MV-4-11 (cell line): ENCODE data around the gene SPHK2.
A peak's percentile ranks its signal among the peaks of the same experiment; 100 is the strongest.
"Not testable (repeated sequence)": the region's sequence is repeated elsewhere in the genome, so short reads cannot be mapped to it uniquely, and the experiment has no call there.

Experiments
- DNase-seq: peaks from one replicate; lab custom pipeline; 2025; lab: John Stamatoyannopoulos, UW

The SPHK2 gene

DNA sequence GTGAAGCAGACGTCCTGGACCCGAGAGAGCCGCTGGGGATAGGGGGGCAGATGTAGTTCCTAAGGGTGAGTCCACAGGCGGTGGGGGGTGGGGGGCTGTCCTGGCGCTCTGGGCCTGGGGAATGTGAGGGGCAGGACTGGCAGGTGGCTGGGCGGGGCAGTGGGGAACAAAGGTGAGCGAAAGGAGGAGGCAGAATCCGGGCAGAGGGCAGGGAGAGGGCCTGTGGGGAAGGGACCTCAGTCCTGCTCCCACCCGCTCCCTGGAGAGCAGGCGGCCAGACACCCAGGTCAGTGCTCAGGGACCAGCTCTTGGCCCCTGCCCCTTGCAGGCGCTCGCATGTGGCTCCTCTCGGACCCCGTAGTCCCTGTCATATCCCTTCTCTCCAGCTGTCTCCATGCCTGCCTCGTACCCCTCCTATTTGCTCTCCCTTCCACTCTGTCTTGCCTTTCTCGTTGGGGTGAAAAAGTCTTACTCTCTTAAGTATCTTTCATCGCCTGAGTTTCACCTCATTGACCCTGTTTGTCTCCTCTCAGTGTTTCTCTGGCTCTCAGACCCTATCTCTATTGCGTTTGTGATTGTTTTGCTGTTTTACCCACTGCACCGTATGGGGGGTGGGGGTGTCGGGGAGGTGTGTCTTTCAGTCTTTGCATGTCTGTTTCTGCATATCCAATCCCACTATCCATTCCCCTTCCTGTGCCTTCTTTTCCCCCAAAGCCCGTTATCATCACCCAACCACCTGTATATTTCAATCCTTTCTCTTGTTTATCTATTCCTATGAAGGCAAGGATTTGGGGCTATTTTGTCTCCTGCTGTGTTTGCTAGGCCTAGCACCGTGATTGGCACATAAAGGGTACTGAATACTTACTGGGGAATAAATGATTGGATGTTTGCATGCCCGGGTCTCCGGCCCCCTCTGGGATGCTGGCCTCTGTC is 5.8 kb downstream of the SPHK2 start:
- no peak for DNase-seq

DNA sequence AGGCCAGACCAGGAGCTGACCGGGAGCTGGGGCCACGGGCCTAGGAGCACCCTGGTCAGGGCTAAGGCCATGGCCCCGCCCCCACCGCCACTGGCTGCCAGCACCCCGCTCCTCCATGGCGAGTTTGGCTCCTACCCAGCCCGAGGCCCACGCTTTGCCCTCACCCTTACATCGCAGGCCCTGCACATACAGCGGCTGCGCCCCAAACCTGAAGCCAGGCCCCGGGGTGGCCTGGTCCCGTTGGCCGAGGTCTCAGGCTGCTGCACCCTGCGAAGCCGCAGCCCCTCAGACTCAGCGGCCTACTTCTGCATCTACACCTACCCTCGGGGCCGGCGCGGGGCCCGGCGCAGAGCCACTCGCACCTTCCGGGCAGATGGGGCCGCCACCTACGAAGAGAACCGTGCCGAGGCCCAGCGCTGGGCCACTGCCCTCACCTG is 6.6 kb downstream of the SPHK2 start:
- no peak for DNase-seq

DNA sequence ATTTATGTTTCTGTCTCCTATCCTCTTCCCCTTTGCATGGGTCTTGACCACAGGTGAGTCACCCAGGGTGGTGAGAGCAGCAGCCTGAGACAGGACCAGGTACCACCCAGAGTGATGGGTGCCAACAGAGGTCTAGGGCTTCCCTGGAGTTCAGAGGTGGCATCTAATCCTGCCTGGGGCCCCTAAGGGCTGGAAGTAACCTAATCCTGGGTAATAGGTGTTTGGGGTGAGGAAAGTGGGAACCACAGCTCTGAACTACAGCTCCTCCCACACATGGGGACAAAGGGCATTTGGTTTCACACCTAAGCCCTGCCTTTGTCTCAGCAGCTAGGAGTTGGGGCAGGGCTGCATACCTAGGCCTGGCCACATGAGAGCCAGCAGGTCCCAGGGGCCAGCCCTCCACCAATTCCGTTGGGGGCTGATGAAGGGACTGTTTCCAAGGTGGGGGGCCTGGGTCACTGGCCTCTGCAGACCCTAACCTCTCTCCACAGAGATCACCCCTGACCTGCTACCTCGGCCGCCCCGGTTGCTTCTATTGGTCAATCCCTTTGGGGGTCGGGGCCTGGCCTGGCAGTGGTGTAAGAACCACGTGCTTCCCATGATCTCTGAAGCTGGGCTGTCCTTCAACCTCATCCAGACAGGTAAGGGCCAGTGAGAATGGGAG is 8.0 kb downstream of the SPHK2 start:
- no peak for DNase-seq

DNA sequence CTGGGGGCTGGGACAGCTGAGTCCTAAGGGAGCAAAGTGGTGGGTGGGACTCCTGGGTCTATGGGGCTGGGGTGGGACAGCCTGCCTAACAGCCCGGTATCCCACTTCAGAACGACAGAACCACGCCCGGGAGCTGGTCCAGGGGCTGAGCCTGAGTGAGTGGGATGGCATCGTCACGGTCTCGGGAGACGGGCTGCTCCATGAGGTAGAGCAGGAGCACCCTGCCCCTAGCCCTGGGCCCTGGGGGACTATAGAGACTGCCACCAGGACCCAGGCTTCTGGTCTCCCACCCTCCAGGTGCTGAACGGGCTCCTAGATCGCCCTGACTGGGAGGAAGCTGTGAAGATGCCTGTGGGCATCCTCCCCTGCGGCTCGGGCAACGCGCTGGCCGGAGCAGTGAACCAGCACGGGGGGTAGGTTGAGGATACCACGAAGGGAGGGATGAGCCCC is 8.6 kb downstream of the SPHK2 start:
- no peak for DNase-seq

DNA sequence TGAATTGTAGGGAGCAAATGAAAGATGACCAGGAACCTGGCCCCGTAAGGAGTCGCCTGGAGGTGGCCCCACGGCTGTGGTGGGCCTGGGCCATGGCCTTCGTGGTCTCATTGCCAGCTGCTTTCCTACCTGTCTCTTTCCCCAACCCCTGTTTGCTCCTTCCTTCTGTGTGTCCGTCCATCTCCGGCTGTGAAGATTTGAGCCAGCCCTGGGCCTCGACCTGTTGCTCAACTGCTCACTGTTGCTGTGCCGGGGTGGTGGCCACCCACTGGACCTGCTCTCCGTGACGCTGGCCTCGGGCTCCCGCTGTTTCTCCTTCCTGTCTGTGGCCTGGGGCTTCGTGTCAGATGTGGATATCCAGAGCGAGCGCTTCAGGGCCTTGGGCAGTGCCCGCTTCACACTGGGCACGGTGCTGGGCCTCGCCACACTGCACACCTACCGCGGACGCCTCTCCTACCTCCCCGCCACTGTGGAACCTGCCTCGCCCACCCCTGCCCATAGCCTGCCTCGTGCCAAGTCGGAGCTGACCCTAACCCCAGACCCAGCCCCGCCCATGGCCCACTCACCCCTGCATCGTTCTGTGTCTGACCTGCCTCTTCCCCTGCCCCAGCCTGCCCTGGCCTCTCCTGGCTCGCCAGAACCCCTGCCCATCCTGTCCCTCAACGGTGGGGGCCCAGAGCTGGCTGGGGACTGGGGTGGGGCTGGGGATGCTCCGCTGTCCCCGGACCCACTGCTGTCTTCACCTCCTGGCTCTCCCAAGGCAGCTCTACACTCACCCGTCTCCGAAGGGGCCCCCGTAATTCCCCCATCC is 9.4 kb downstream of the SPHK2 start:
- no peak for DNase-seq

DNA sequence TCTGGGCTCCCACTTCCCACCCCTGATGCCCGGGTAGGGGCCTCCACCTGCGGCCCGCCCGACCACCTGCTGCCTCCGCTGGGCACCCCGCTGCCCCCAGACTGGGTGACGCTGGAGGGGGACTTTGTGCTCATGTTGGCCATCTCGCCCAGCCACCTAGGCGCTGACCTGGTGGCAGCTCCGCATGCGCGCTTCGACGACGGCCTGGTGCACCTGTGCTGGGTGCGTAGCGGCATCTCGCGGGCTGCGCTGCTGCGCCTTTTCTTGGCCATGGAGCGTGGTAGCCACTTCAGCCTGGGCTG is 9.9 kb downstream of the SPHK2 start:
- DNase-seq, result no peak

DNA sequence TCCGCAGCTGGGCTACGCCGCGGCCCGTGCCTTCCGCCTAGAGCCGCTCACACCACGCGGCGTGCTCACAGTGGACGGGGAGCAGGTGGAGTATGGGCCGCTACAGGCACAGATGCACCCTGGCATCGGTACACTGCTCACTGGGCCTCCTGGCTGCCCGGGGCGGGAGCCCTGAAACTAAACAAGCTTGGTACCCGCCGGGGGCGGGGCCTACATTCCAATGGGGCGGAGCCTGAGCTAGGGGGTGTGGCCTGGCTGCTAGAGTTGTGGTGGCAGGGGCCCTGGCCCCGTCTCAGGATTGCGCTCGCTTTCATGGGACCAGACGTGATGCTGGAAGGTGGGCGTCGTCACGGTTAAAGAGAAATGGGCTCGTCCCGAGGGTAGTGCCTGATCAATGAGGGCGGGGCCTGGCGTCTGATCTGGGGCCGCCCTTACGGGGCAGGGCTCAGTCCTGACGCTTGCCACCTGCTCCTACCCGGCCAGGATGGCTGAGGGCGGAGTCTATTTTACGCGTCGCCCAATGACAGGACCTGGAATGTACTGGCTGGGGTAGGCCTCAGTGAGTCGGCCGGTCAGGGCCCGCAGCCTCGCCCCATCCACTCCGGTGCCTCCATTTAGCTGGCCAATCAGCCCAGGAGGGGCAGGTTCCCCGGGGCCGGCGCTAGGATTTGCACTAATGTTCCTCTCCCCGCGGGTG is 10.4 kb downstream of the SPHK2 start:
- no peak for DNase-seq

DNA sequence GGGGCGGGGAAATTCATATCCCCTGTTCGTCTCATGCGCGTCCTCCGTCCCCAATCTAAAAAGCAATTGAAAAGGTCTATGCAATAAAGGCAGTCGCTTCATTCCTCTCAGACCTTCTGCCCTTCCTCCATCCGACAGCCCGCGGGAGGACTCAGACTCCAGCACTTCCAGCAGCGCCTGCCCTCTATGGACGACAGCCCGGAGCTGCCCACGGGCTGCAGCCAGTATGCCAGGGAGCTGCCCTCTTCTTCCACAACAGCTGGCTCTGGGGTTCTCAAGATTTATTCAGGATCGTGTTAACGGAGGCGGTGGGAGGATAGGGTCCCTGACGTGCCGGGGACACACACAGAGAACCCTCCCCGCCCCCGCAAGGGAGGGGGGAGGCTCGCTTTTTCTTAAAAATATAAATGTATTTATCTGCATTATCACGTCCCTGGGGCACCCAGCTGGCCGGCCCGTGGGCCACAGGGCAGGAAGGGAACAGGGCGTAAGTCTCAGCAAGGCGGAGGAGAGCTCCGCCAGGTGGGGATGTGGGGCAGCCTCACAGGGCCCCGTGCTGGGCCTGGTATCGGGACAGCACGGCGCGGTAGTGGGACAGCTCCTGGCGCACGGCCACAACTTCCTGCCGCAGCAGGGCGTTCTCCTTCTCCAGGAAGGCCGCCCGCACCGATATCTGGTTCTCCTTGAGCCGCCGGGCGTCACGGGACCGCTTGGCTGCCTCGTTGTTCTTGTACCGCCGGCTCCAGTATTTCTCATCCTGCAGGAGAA is 11.2 kb downstream of the SPHK2 start:
- no peak for DNase-seq

DNA sequence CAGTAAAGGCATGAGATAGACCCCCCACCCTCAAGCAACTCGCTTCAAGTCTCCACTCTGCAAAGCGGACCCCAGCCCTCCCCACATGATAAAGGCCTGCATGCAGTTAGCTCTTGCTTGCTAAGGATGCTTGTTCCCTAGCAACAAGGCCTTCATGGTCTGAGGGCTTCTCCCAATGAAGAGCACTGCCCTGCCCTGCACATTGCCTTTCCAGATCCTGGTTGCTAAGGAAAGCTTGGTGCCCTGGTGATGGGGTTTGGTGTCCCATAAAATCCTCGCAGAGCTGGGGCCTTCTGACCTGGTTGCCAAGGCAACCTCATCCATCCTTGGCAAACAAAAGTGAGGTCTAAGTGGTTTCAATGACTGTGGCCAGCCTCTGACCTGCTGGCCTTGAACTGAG is 11.9 kb downstream of the SPHK2 start:
- no peak for DNase-seq

DNA sequence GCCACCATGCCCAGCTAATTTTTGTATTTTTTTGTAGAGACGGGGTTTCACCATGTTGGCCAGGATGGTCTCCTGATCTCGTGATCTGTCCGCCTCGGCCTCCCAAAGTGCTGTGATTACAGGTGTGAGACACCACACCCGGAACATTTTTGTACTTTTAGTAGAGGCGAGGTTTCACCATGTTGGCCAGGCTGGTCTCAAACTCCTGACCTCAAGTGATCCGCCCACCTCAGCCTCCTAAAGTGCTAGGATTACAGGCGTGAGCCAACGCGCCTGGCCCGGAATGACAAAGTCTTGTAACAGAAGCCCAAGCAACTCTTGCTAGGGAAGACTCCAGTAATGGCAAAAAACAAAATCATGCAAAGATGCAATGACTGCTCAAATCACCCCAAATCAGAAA is 13.0 kb downstream of the SPHK2 start:
- not testable (repeated sequence) for DNase-seq

DNA sequence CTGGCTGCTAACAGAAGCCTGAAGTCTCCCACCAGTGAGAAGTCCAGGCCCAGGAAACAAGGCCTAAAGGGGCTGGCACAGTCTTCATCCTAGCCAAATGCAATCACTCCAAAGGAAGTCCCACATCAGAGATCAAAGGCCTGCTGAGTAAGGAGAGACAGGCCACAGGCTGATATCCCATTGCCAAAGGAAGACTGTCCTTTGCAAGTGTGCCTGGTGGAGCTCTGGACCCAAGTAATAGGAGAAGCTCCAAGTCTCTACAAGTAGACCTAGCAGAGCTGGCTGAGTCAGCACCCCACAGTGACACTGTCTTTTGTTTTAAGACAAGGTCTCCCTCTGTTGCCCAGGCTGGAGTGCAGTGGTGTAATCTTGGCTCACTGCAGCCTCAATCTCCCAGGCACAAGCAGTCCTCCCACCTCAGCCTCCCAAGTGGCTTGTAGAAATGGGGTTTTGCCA is 13.4 kb downstream of the SPHK2 start:
- peak; percentile 74 for DNase-seq

DNA sequence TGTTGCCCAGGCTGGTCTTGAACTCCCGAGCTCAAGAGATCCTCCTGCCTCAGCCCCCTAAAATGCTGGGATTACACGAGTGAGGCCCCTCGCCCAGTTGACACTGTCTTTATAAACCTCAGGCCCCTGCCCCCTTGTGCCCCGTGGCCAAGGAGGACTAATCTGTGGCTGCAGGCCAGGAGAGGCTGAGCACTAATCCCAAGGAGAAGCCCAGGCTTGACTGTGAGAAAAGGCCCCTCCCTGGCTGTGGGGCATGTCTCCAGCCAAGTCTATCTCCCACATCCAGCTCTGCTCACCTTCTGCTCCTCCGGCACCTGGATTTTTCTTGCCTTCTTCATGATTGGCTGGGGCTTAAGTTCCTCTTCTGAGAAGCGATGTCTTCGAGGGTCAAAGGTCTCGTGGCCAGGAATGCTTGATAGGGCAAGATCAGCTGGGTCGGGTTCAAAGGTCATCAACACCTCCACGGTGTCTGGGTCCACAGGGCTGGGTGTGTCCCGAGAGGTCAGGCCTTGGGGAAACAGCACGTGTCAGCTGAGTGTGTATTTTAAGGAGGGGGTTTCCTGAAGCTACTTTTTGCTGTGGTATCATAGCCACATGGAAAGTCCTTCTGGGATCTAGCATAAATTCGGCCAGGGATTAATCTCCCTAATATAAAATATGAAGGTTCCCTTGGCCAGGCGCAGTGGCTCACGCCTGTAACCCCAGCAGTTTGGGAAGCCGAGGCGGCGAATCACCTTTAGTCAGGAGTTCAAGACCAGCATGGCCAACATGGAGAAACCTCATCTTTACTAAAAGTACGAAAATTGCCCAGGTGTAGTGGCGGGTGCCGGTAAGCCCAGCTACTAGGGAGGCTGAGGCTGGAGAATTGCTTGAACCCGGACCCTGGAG is 14.1 kb downstream of the SPHK2 start:
- no peak for DNase-seq

DNA sequence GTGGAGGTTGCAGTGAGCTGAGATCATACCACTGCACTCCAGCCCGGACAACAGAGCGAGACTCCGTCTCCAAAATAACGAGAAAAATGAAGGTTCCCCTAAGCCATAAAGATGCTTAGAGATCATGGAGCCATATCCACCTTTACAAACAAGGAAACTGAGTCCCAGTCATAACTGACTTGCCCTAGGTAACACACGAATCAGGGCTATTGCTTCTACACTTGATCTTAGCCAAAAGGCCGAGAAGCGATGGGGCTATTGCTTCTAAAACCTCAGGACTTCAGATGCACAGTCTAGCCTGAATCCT is 14.7 kb downstream of the SPHK2 start:
- DNase-seq, result no peak

DNA sequence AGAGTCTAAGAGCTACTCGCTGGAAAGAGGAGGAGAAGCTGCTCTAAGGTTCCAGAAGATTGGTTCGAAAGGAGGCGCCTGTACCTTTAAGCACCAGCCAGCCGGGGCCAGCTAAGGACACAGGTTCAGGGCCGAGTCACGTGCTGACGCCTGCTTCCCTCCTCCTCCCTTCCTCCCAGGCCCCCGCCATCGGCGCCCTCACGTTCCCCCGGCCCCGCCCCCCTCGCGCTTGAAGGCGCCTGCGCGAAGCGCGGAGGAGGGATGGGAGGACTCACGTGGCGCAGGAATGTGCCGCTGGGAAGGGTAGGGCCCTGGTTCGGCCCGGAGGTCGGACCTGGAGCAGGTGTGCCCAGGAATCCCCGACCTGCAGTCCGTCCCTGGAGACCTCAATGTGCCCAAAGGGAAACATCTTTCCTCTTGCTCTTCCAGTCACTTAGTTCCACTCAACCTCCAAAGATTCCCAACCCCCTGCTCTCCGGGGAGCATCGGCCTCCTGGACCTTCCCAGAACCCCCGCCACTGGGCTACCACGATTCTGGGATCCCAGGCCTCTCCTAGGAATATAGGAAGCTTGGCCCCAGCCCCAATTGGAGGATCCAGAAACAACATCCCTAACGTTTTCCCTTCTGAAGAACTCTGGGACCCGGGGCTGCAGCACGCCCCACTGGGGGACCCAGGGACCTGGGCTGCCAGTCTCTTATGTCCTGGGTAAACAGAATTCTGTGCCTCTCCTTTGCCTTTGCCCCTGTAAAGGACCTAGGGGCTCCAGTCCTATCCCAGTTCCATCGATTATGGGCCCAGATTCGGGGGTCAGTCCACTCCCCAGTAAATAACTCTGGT is 15.3 kb downstream of the SPHK2 start:
- peak; percentile 98 for DNase-seq

DNA sequence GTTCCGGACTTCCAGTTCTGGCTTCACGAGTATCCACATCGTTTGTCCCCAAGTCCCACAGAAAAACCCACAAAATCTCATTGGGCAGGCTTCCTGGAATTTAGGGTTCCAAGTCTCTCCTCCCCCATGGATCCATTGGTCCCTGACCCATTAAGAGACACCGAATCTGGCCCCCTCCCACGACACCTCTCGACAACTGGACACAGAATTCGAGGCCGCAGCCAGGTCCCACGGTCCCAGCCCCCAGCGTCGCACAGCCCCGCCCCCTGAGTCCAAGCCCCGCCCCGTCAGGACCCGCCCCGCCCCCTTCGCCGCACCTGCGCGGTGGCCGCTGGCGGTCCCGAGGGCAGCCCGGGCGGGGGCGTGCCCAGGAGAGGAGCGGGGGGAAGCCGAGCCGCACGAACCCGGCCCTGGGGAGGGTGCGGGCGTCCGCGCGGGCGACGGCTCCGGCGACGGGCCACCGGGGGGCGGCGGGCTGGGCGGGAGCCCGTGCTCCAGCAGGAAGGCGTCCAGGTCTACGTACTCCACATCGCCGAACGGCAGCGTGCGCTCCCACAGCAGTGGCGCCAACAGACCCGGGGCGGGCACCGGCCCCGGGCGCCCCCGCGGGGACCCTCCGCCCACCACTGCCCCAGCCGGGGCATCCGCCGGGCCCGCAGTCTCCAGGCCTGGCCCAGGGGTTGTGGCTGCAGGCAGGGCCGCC is 16.1 kb downstream of the SPHK2 start:
- peak; percentile 47 for DNase-seq

DNA sequence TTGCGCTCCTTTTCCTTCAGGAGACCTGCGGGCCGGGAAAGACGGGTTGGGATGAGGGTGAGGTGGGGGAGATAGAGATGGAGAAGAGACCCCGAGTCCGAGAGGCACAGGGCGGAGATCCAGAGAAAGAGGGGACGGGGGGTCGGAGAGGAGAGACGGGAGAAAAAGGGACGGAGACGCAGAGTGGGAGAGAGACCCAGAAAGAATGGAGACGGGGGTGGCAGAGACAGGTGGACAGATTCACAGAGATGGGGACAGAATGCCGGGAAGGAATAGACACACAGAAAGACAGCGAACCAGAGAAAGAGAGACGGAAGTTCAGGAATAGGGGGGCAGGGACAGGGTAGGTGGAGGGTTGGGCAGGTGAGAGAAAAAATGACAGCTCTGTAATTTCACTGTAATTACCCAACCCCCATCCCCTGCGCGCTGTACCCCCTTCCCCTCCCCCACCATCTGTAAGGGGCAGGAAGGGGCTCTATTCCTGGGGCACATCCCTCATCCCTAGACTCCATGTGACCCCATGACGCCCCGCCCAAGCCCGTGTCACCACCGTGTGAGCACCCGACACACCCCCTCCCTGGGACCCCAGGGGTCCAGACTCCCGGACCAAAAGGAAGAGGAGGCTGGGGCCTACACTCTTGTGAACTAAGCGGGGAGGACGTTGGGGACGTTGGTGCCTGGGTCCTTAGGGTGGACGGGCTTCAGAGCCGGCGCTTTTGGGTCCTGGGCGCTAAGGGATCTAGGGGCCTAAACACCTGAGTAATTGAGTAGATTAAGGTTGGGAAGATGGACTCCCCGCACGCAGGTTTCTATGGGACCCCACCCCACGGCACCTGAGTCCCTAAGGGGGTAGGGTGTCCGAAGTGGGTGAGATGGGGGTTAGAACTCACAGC is 16.9 kb downstream of the SPHK2 start:
- DNase-seq, result no peak

DNA sequence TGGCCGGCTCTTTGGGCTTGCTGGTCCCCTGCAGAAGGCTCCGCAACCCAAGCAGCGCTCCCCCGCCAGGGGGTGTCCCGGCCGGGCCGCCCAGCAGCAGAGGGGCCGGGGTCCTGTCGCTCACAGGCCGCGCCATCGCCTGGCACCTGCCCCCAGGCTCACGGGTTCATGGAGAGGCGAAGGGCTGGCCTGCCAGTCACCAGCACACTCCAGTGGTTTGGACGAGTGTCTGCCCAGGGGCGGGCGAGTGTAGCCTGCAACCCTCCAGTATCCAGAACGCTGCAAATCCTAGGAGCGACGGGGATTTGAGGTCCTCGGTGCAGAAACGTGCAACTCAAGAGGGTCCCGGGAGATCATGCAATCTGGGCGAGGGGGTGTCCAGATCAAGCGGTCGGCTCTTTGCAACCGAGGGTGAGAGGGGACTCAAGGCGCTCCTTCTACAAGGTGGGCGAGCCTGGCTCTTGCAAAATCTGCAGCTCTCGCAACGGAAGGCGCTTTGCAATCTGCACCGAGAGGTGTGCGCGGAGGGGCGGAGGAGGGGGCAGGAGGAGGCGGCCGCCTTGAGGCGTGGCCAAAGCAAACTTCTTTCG is 17.6 kb downstream of the SPHK2 start, which contains the start of gene DBP:
DBP (minus strand) TSS at position 521 of the 590 bp plus-strand sequence; CDS start at position 136, 385 bp downstream.
- DNase-seq, result peak; percentile 72
